Fibroblast of pulmonary artery (primary cell): ENCODE results near the gene GSX1.
A peak's percentile ranks its signal among the peaks of the same experiment; 100 is the strongest.

Experiments
- DNase-seq: peaks from one replicate; pipeline ENCODE4 v3.0.0-alpha.2; 2010; ENCODE audit warnings: low read depth
- H3K4me3 ChIP-seq: replicated peaks from 2 replicates; pipeline ENCODE4 v1.5.1; 2011; ENCODE audit warnings: low read depth, mild to moderate bottlenecking, control low read depth, low read length, moderate library complexity
- CTCF ChIP-seq: IDR thresholded peaks from 2 replicates; pipeline ENCODE4 v1.5.1; 2011; ENCODE audit warnings: mild to moderate bottlenecking, control low read depth, low read length, inconsistent platforms; ENCODE audit errors: missing control alignments

The GSX1 gene

DNA sequence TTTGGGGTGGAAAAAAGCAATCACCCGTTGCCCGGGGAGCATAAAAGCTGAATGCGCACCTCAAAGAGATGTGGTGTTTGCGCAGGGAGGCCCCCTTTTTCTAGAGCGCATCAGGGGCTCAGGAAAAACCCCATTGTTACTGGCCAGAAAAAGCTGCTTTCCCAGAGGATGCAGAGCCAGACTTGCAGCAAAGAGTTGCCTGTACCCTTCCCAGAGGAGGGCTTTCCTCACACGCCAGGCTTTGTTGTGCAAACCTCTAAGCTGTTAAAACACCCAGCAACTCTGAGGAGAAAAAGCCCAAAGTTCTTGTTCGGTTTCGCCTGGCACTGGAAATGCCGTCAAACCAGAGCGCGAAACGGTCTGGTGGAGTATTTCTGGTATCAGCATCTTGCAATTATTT is 29.3 kb downstream of the GSX1 start:
- no peak for TF ChIP-seq CTCF
- DNase-seq = no peak
- no peak overlapping the region for H3K4me3 ChIP-seq

- H3K4me3 ChIP-seq = no peak overlapping the region
- DNase-seq = no peak
- TF ChIP-seq CTCF = no peak
Measured at GRCh38 chr13:27822258-27822872, 30.1 kb downstream of the GSX1 start.

DNA sequence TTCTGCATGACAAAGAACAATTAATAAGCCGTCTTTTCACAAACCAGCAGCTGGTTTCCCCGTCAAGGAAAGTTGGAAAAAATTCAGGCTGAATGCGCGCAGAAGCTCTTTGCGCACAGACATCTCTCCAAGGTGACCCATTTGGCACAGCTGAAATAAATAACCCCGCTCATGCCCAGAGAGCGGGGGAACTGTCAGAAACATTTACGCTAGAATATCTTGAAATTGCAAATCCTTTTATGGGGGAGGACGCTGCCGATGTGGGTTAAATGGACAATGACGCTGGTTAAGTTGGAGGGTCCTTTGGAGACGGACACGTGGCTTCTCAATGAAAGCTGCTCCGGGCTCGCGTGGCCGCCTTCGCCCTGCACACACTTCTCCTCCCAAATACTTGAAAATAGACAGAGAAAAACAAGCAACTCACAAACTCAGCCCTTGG is 30.6 kb downstream of the GSX1 start:
- peak; percentile 16 for DNase-seq
- H3K4me3 ChIP-seq = no peak overlapping the region
- no peak for TF ChIP-seq CTCF

GRCh38 chr13:27824121-27824520 is 31.8 kb downstream of the GSX1 start:
- TF ChIP-seq CTCF = no peak
- no peak for DNase-seq
- no peak overlapping the region for H3K4me3 ChIP-seq

DNA sequence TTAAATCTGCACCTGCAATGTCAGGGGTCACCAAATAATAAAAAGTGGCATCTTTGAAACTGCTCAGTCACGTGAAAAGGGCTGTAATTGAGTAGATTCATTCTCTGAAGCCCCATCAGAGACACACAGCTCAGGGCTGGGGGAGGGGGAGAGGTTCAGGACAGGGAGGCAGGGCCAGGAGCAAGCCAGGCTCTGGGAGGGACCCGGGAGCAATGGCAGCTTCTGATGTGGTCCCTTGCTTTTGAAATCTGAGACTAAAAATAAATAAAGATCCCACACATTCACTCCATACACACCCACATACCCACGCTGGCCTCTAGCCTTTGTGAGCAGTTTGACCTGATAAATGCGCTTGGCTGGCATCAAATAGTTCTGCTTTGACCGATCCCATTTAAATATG is 32.8 kb downstream of the GSX1 start:
- no peak for DNase-seq
- TF ChIP-seq CTCF = no peak
- no peak overlapping the region for H3K4me3 ChIP-seq

GRCh38 chr13:27826379-27827353 is 34.4 kb downstream of the GSX1 start:
- TF ChIP-seq CTCF = peak; percentile 68
- H3K4me3 ChIP-seq = peak overlapping the region; percentile 40
- peak; percentile 89 for DNase-seq

- H3K4me3 ChIP-seq = no peak overlapping the region
- no peak for TF ChIP-seq CTCF
- DNase-seq = no peak
Measured at GRCh38 chr13:27827646-27828045, 35.4 kb downstream of the GSX1 start.
